GM19035 (cell line): ENCODE results near the gene SDCCAG8.

Experiments
- ATAC-seq: cut with Tn5 transposase; IDR thresholded peaks from one replicate; pipeline ENCODE4 v1.9.1; 2021; ENCODE audit not compliant: unreplicated experiment

The SDCCAG8 gene

GRCh38 chr1:243449373-243449772 is 193.5 kb downstream of the SDCCAG8 start:
- no peak for ATAC-seq

- ATAC-seq: no peak
Observed at GRCh38 chr1:243452092-243452491, 196.3 kb downstream of the SDCCAG8 start.

GRCh38 chr1:243454328-243454997 is 198.6 kb downstream of the SDCCAG8 start:
- ATAC-seq: no peak

GRCh38 chr1:243455760-243456651 is 200.2 kb downstream of the SDCCAG8 start:
- ATAC-seq: no peak

GRCh38 chr1:243457363-243457982 is 201.6 kb downstream of the SDCCAG8 start:
- ATAC-seq: no peak

- ATAC-seq: no peak
Observed at GRCh38 chr1:243459059-243459458, 203.2 kb downstream of the SDCCAG8 start.

- no peak for ATAC-seq
Observed at GRCh38 chr1:243461700-243462099, 205.9 kb downstream of the SDCCAG8 start.

GRCh38 chr1:243462929-243463697 is 207.3 kb downstream of the SDCCAG8 start:
- ATAC-seq: no peak

- ATAC-seq: no peak
Observed at GRCh38 chr1:243465081-243465480, 209.2 kb downstream of the SDCCAG8 start.

GRCh38 chr1:243465738-243466137 is 209.9 kb downstream of the SDCCAG8 start:
- ATAC-seq: no peak

- no peak for ATAC-seq
Observed at GRCh38 chr1:243469497-243469896, 213.7 kb downstream of the SDCCAG8 start.

GRCh38 chr1:243470502-243470901 is 214.7 kb downstream of the SDCCAG8 start:
- ATAC-seq: no peak

GRCh38 chr1:243471026-243471685 is 215.3 kb downstream of the SDCCAG8 start:
- ATAC-seq: no peak

- peak; percentile 78 for ATAC-seq
Observed at GRCh38 chr1:243471754-243472745, 216.2 kb downstream of the SDCCAG8 start.

- no peak for ATAC-seq
Observed at GRCh38 chr1:243473227-243474135, 217.6 kb downstream of the SDCCAG8 start.

- ATAC-seq: no peak
Observed at GRCh38 chr1:243474136-243474881, 218.5 kb downstream of the SDCCAG8 start.

GRCh38 chr1:243474906-243475305 is 219.1 kb downstream of the SDCCAG8 start:
- ATAC-seq: no peak

- ATAC-seq: no peak
Observed at GRCh38 chr1:243475966-243476365, 220.1 kb downstream of the SDCCAG8 start.
